HG02763 (cell line): ENCODE results near the gene USP7.

Experiments used
- ATAC-seq: cut with Tn5 transposase; IDR thresholded peaks from one replicate; pipeline ENCODE4 v1.9.1; 2021; ENCODE audit warnings: mild to moderate bottlenecking, moderate library complexity; ENCODE audit not compliant: unreplicated experiment

Gene USP7

DNA sequence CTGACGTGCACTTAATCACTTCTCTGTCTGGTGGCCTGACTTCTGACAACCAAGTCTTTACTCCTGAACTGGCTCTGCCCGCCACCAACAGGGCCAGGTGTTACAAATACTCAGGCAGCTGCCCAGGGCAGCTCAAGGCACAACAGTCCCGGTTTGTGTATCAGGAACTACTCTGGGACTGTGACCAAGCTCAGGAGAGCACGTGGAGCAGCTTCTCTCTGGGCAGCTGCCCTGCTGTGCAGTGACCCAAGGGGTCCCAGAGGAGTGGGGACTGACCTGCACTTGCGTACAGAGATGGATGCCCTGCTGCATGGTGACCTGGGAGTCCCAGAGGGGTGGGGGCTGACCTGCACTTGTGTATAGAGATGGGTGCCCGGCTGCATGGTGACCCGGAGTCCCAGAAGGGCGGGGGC lies 59.7 kb downstream of the USP7 start:
- no peak for ATAC-seq

DNA sequence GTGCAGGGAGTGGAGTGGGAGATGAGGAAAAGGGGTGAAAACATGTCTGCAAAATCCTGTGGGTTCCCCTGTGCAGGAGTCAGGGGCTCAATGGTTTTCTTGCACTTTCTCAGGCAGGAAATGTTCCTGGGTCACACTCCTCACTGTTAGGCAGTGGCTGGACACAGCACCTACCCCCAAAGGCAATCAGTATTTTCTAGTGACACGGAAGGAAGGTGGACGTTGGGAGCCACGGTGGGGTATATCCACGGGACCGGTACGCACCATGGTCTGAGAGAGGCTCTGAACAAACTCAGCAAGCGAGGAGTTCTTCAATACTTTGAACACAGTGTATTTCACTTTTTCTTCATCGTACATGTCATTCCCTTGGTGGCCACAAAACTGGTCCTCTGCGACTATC lies 60.7 kb downstream of the USP7 start:
- no peak for ATAC-seq

DNA sequence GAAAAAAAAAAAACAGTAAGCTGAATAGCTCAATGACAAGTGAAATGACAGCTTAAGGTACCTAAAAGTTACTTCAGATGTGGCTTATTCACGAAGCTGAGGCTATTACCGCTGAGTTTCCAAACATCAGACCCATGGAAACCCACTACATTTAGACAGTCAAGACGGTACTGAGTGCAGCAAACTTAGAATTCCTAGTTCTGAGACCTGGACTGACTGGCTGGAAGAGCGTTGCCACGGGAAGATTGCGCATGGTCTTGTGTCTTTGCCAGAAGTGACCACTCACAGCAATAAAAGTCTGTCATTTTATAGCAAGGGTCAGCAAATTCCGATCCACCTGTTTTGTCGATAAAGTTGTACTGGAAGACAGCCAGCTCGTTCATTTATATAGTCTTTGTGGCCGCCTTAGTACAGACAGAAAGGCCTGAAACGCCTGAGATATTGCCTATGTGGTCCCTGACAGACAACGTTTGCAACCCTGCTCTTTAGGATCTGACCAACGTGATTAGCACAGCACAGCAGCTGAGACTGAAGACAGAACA lies 62.3 kb downstream of the USP7 start:
- no peak for ATAC-seq

DNA sequence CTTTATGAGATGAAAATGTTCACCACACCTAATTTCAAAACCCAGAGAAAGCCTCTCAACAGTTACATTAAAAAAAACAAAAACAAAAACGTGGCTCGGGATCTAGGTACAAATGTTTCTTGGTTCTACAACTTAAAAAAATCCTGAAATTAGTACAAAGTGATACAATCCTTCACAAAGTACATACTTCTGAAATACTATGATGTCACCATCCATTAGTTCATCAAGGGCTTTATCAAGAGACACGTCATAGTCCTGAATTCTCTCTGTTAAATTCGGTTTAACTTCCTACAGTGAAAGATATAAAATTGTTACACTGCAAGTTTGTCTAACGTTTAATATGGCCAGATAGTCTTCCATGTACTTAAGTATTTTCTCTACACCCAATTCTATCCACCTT lies 63.4 kb downstream of the USP7 start:
- no peak for ATAC-seq

DNA sequence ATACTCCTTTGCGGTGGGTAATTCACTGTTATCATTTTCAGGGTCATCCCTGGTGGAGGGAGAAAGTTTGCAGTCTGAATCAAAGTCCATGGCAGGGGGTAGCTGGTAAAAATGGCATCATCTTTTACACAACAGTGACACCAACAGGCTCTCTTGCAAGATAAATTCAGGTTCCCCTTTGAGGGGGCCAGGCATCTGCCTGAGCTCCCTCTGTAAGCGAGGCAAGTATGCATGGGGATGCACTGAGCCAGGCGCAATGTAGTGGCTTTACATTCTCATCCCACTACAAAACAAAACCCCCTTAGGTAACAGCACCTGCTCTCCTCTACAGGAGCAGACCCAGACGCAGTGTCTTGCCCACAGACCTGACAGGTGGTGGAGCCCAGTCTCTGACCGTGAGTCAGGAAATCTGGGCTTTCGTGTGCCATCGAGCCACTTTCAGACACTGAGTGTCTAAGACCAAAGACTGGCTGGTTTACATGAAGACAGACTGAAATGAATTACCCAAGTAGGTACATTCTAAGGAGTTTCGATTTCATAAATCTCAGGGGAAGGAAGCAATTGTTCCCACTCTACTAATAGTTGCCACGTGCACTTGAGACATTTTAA lies 63.9 kb downstream of the USP7 start:
- ATAC-seq = no peak

DNA sequence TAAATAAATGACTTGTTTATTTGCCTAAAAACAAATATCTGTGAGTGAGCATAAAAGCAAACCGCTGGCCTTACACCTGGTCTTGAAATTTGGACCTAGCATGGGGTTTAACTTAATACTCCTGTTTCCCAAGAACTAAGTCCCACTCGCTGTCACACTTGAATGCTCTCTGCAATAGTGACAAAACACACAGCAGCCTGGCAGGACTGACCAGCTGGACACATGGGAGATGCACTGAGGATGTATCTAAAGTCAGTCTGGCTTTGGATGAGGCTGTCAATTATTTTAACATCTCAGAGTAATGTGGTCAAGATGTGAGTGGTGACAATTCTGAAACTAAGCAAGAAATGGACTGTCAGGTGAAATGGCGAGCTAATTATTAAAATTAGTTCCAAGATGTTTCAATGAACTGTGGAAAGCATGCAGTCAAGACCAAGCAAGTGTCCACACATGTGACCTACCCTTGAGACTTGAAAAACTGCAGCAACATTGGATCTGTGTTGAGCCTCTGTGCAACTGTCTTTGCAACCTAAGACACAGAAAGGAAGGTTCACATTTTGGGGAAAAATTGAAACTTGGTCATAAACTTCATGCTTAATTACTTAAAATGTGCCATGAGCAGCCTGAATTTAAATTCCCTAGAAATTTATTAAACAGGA lies 64.9 kb downstream of the USP7 start:
- ATAC-seq = no peak

DNA sequence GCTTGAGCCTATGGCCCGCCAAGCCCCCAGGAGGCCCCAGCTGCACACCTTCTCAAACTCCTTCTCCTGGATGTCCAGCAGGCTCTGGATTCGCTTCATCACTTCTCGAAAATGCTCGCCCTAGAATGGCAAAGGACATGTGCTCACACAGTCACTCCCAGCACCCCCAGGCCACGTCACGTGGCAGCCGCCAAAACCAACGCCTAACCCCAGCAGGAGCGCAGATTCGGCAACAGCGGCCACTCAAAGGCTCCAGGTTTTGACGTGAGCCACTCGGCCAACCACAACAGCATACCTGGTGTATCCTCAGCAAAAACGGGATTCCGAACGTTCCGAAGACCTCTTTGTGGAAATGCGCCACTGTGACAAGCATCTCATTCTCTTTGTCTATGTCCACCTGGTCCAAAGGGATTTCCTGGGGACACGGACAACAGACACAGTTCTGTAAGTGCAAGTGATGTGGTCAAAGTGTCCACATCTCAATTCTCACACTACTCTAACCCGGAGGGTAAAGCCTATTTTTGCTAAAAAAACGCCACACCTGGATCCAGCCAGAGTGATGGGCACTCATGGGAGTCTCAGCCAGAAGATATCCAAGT lies 68.9 kb downstream of the USP7 start:
- no peak for ATAC-seq

DNA sequence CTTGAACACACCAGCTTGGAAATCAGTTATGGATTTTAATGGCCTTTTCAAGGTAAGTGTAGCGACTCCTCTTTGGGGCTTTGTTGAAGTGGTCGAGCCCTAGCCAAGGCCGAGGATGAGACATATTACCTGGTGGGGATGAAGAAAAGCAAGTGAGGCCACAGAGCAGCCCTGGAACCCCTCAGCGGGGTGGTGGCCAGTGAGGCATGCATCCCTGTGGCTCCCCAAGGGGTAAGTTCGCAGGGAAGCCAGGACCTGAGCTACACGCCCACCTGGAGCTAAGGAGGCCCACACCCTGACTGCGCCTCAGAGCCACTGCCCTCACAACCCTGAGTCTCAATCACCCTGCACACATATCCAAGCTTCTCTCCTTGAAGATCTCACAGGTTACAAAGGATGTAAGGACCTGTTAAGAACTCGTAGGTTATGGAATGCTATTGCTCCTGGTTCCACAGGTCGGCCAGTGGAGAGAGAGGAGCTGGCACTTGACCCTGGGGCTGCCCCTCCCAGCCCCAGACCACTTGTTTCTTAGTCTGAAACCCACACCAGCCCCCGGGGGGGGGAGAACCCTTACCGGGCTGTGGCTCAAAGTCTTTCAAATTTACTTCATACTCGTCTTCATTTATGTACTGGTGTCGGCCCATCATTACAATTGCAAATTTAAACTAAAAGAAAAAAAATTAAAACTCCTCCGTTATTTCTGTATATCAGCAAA lies 69.6 kb downstream of the USP7 start:
- ATAC-seq = no peak

DNA sequence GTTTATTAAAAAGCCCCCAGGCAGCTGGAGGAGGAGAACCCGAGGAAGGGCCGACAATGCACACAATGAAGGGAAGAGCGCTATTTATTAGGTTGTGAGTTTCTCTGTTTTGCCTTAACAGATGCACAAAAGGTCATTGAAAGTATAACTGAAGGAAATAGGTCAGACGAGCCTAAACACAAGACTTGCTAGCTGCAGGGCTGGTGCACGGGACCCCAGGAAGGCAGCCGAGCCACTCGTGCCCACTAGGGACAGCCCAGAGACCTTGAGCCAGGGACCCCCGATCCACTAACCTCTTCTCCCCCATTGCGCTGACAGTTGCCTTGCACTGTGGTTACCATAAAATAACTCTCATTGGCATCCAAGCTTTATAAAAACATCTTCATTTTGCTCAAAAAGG lies 70.3 kb downstream of the USP7 start:
- ATAC-seq = no peak

DNA sequence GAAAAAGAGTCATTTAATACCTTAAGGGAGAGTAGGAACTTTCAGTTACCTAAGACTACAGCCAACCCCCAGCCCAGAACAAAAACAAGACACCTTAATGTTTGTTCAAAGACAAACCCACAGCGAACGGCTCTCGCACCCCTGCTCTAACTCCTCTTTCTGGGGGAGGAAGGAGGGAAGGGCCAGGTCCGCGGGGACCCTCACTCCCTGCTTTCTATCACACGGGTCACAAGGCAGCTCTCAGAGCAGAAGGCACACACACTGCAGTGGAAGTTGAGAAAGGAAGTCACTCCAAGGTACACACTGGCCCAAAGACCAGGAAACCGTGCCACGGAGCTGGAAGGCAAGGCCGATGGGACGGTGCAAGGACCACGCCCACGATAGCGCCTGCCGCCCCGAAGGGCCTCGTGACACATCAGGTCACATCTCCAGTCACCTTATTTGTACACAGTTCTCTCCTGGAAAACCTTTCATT lies 71.6 kb downstream of the USP7 start:
- ATAC-seq = peak; percentile 26

DNA sequence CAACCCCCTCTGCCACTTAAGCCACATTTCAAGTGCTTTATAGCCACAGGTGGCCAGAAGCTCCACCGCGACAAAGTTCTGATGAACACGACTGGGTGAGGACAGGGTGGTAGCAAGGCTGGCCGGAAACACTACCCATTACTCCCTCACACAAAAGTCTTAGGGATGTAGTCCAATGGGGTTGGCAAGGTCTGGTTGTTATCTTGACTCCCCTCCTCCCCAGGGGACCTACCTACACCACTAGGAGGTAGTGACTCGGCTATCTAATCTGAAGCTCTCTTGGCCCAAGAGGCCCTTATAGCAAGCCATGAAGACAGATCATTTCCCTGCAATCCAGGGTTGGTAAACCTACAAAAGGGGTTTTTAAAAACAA lies 73.2 kb downstream of the USP7 start:
- no peak for ATAC-seq

DNA sequence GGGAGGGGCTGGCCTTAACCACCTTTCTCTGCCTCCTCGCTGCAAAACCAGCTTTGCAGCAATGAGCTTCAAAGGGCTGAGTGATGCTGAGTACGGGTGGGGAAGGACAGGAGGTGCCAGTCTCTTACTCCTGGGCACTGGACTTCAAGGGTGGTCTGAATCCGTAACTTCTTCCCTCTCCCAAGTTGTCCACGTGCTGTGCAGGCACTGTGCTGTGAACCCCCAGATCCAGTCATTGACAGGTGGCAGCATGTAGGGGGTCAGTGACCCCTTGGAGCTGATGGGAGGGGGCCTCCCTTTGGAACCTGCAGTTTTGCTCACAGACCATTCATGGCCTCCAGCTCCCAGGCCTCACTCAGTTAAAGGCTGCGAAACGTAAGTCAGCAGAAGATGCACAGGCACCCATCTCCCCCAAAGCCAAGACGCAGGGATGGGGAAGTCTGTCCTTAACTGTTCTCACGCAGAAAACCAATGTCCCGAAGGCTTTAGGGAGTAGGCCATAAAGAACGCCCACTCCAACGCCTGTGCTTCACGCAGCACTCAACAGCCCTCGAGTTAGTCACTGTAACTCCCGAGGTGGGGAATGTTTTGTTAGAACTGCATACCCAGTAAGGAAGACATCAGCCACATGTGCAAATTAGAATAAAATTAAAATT lies 73.7 kb downstream of the USP7 start:
- no peak for ATAC-seq

DNA sequence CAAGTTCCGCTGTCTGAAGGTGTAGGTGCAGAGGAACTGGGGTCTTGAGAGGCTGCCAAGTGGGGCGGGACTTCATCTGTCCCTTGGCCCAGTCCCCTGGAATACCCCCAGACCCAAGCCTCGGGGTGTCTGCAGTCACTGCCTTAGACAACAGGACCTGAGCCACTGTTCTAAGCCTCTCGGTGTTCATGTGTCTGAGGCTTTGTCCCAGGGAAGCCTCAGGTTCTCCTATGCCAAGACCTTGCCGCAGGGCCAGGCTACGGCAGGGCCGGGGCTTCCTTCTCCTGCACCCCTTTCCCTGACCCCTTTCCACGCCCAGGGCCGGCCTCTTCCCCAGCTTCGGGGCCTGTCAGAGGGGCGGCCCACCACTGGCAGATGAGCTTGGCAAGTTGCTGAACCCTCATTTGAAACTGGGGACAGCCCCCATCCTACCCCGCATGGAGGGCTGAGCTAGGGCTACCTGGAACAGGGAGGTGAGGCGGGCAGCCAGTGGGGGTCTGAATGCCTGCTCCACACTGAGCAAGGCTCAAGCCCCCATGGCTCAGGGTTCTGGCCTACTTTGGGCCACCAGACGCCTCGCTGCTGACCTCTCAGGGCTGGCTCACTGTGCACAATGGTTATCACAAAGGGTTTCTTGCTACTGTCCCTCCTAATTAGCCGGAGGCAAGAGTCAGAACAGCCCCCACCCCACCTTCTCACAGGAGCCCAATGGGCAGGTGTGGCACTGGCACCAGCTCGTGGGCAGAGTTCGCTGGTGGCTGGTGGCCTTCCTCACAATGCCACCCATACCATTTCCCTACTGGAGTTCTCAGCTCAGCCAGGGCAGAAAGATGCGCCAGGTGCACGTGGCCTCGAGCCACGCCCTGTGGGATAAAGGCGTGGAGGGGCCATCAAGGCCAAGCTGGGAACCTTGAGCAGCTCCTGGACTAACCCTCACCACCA lies 74.5 kb downstream of the USP7 start:
- no peak for ATAC-seq

DNA sequence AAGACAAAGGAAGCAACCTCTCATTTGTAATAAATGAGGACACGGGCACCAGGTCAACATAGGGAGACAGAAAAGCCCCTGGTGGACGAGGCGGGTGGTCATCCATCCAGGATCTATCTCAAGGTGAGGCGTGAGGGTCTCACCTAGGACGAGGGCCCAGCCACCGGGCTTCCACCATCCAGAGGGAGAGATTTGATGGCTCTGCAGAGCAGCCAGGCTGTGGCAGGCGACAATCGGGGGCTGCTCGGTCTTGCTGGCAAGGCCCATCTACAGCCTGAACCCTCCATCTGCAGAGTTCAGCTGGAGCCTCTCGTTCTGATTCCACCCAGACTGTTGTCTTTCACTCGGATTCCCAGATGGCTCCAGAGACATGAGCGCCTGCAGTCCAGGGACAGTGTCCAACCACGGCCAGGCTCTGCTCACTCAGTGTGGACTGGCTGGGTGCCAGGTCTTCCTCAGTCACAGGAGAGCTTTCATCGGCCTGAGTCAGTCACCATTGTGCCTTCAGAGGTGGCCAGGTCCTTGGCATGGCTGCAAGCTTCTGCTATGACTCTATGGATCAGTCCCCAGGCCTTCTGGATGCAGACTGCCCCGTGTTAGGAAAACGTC lies 75.7 kb downstream of the USP7 start:
- ATAC-seq = no peak

DNA sequence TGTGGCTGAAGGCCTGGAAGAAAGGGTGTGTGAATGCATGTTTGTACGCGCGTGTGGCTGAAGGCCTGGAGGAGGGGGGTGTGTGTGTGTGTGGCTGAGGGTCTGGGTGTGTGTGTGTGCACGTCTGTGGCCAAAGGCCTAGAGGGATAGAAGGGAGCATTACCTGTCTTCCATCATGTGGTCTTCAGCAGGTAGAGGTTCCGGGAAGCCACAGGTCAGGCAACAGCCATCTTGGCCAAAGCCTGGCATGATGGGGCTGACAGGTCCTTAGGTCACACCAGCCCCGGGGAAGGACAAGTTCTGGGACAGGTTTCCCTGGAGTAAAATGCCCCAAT lies 76.3 kb downstream of the USP7 start:
- ATAC-seq = no peak

DNA sequence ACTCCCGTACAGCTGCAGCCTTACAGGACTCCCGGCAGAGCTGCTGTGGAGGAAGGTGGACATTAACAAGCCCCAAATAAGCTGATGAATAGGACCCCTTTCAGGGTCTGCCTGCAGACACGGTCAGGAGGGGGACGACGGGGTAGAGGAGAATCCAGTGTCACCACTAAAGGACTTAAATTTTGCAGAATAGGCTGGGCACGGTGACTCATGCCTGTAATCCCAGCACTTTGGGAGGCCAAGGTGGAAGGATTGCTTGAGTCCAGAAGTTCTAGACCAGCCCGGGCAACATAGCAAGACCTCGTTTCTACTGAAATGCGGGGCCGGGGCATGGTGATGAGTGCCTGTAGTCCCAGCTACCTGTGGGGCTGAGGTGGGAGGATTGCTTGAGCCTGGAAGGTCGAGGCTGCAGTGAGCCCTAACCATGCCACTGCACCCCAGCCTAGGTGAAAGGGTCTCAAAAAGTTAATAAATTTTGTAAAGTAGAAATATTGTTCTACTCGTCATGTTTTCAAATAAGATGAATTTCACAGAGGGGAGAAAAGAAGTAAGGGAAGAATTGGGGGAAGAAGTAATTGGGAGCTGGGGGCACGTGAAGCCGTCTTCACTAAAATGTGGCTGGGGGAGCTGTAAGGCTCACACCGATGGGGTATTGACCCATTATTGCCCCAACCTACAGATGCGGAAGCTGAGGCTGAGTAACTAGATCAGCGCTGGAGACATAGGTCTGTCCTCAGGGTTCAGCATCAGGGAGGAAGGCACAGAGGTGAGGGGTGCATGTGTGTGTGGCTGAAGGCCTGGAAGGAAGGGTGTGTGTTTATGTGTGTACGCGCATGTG lies 76.9 kb downstream of the USP7 start:
- no peak for ATAC-seq

DNA sequence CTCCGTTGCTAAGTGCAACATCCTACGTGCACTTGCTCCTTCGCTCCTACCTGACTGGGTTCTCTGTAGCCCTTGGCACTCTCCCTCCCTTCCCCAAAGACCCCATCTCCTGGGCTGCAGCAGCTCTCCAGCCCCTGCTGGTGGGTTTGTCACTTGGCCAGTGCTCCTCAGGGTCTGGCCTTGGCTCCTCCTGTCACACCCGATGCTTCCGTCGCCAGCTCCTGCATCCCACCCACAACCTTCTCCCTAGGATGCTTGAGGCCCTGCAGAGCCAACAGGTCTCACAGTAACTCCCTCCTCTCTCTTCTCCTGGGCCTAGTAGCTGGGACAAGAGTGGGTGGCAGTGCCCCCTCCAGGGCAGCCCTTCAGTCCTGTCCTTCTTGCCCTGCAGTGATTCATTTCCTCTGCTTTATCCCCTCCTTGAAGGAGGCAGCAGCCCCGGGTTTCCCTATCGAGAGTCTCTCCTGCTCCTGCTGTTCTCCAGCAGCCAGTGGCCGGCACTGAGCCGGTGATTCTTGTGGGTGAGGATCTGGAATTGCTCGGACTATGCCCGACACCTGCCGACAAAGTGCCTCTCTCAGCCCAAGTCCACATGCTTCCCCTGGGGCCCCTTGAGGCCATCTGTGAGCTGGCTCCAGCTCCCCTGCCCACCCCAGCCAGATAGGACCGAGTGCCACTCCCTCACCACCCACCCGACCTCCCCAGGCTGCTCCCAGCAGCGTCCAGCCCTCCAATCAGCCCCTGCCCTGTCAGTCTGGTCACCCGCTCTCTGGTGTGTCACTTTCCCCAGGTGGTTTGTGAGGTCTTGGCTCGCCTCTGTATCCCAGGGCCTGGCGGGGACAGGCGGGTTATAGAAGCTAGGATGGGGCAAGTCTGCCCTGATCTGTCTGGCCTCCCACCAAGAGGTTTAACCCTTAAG lies 77.8 kb downstream of the USP7 start:
- no peak for ATAC-seq
